Measurements from ENCODE around the gene F8.

DNA sequence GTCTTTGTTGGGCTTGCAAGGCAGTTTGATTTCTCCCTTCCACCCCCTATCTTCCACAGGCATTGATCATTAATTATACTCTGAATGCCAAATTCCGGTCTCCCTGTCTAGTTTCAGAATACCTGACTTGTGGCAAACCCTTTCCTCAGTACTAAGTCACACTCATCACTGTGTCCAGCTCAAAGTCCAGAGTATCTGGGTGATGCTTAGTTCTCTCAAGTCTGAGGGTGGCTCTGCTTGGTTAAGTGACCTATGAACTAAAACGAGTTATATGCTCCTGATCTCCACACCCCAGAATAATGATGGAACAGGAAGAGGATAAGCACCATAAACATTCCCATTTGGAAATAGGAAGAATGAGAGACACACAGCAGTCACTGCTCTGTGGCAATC, 194.5 kb downstream of the F8 start:
- TF ChIP-seq EZH2 (IDR thresholded peaks at IDR 0.05; ENCODE audit: low read length, unreplicated experiment), result no peak
- TF ChIP-seq CTCF (conservative IDR thresholded peaks at IDR 0.05; ENCODE audit: low read depth, low read length), result no peak
- TF ChIP-seq EZH2phosphoT487 (IDR thresholded peaks at IDR 0.05; ENCODE audit: borderline replicate concordance, low read length), result no peak
